Naive thymus-derived CD4-positive, alpha-beta T cell (primary cell): Measurements from ENCODE around the gene CR1L. TPM values are rescaled to one million over a fixed set of nuclear protein-coding genes. Genes with fewer than 3 reads are reported as not detected.
A peak's percentile ranks its signal among the peaks of the same experiment; 100 is the strongest.
"Not testable (repeated sequence)": the region's sequence is repeated elsewhere in the genome, so short reads cannot be mapped to it uniquely, and the experiment has no call there.

ENCODE experiments used
- ATAC-seq: fragments of 150-1000 bp; cut with Tn5 transposase; 2 replicates; pipeline ENCODE4 v1.10.0; 2021; ENCODE audit warnings: mild to moderate bottlenecking, moderate library complexity
- CTCF ChIA-PET: fragments of 350-600 bp; sonication (Branson Sonifier 250); formaldehyde crosslinking; loops from one replicate; lab custom pipeline; 2021; ENCODE audit warnings: antibody characterized with exemption; lab: Charles Lee
- POLR2A ChIA-PET: fragments of 350-600 bp; sonication (Branson Sonifier 250); formaldehyde crosslinking; loops from one replicate; lab custom pipeline; 2021; ENCODE audit warnings: antibody characterized with exemption, inconsistent platforms; lab: Charles Lee
- DNase-seq, 9 donors: peaks; one replicate each; pipeline versions ENCODE4 v3.0.0 to v3.0.0-alpha.2; 2020 to 2022; ENCODE audit warnings: mixed read lengths in 1 of 9
- H3K27ac ChIP-seq: one replicate; pipeline ENCODE4 v1.7.0; 2013; ENCODE audit warnings: mild to moderate bottlenecking, low read depth, low read length, moderate library complexity
- H3K27me3 ChIP-seq, 2 donors: one replicate each; pipeline ENCODE4 v1.7.0; 2013; ENCODE audit warnings: low read length in 2 of 2, mild to moderate bottlenecking in 2 of 2, moderate library complexity in 2 of 2; ENCODE audit not compliant: control insufficient read depth in 2 of 2, insufficient read depth in 2 of 2
- H3K36me3 ChIP-seq, 3 experiments: 1 replicate in 2 of 3; 2 replicates in 1 of 3; pipeline ENCODE4 v1.7.0; 2013; ENCODE audit warnings: low read length in 3 of 3, mild to moderate bottlenecking in 3 of 3, moderate library complexity in 1 of 3; ENCODE audit not compliant: insufficient read depth in 3 of 3, control insufficient read depth in 2 of 3
- H3K4me1 ChIP-seq, 2 donors: one replicate each; pipeline ENCODE4 v1.7.0; 2013; ENCODE audit warnings: low read length in 2 of 2, mild to moderate bottlenecking in 2 of 2, moderate library complexity in 1 of 2; ENCODE audit not compliant: control insufficient read depth in 2 of 2, insufficient read depth in 2 of 2
- H3K4me3 ChIP-seq: 2 replicates; pipeline ENCODE4 v1.7.0; 2013; ENCODE audit warnings: mild to moderate bottlenecking, low read length
- H3K9me3 ChIP-seq, 3 experiments: 1 replicate in 2 of 3; 2 replicates in 1 of 3; pipeline ENCODE4 v1.7.0; 2013; ENCODE audit warnings: low read length in 3 of 3; ENCODE audit not compliant: control insufficient read depth in 2 of 3
- H3K27ac Mint-ChIP-seq, 9 donors: one replicate each; pipeline ENCODE4 v1.8.0; 2020 to 2022; ENCODE audit warnings: mixed read lengths in 9 of 9, mild to moderate bottlenecking in 8 of 9, moderate library complexity in 5 of 9, inconsistent platforms in 2 of 9
- H3K27me3 Mint-ChIP-seq, 5 donors: one replicate each; pipeline ENCODE4 v1.8.0; 2021 to 2022; ENCODE audit warnings: mixed read lengths in 5 of 5, mild to moderate bottlenecking in 1 of 5
- H3K36me3 Mint-ChIP-seq, 5 donors: one replicate each; pipeline ENCODE4 v1.8.0; 2020 to 2022; ENCODE audit warnings: mixed read lengths in 5 of 5, mild to moderate bottlenecking in 3 of 5, inconsistent platforms in 1 of 5
- H3K4me1 Mint-ChIP-seq, 7 donors: one replicate each; pipeline ENCODE4 v1.8.0; 2020 to 2022; ENCODE audit warnings: mixed read lengths in 7 of 7, mild to moderate bottlenecking in 3 of 7, inconsistent platforms in 1 of 7
- H3K4me3 Mint-ChIP-seq, 10 donors: one replicate each; pipeline ENCODE4 v1.8.0; 2020 to 2022; ENCODE audit warnings: mild to moderate bottlenecking in 10 of 10, mixed read lengths in 10 of 10, moderate library complexity in 6 of 10, inconsistent platforms in 2 of 10
- H3K9me3 Mint-ChIP-seq, 11 donors: one replicate each; pipeline ENCODE4 v1.8.0; 2020 to 2022; ENCODE audit warnings: mixed read lengths in 11 of 11, mild to moderate bottlenecking in 4 of 11, inconsistent platforms in 1 of 11, moderate library complexity in 1 of 11
- intact Hi-C, 2 donors: fragments of 100-400 bp; cut with micrococcal nuclease; formaldehyde crosslinking; loops; one replicate each; pipeline ENCODE4 v1.15.1; 2023
- polyA plus RNA-seq, 2 donors: library from polyadenylated mRNA; unstranded; fragments of 300-500 nt; fragmentation: Illumina TruSeq; gene quantifications; one replicate each; pipeline ENCODE4 v1.2.3, GENCODE V29; 2021
- total RNA-seq, 6 experiments: library from RNA in 5 of 6; stranded (reverse) in 5 of 6; gene quantifications; 1 replicate in 5 of 6; 2 replicates in 1 of 6; pipeline ENCODE4 v1.2.3 and lab custom pipeline; 2021 to 2026

The CR1L gene
- total and polyA plus RNA-seq, 7 experiments from 2014 or later, result 0.42 to 0.53 TPM; not detected in 5

DNA sequence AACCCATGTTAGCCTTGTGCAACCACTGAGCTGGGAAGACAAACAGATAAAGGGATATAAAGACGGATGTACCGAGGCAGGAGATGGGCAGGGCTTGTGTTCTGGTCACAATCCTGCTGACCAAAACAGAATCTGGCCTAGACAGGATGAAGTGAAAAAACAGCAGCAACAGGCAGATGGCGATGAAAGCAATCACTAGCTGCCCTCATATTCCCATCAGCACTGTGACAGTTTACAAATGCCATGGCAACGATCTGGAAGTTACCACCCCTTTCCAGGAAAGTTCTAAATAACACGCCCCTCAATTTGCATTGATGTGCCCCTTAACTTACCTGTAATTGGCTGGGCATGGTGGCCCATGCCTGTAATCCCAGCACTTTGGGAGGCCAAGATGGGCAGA lies 66.4 kb downstream of the CR1L start:
- CTCF ChIA-PET, result interaction anchor here (1.2 kb wide), 1 partner anchor 86 kb away, joined by 6 read pairs; no protein-coding TSS in a partner anchor
- H3K4me3 Mint-ChIP-seq, result no peak overlapping the region
- H3K4me1 Mint-ChIP-seq, result peaks cover 0 to 2% (median 0%) of the 10 kb centered on the region in 7 donors
- Histone ChIP-seq H3K27ac (no peak overlapping the region), H3K4me3 (no peak overlapping the region), H3K9me3 (no peaks in the 10 kb centered on the region), H3K36me3 (no peaks in the 10 kb centered on the region), H3K4me1 (no peaks in the 10 kb centered on the region), H3K27me3 (no peaks in the 10 kb centered on the region)
- H3K27ac Mint-ChIP-seq, result peak overlapping the region in 2 of 9 donors; percentile 68 to 71
- POLR2A ChIA-PET, result interaction anchor here (1.0 kb wide), 1 partner anchor 86 kb away, joined by 5 read pairs; no protein-coding TSS in a partner anchor
- no peaks in the 10 kb centered on the region for H3K36me3 Mint-ChIP-seq
- intact Hi-C loops, result loop anchor here in 1 of 2 donors (10.0 kb wide), 1 partner anchor 254 kb away; no protein-coding TSS in a partner anchor
- no peaks in the 10 kb centered on the region for H3K9me3 Mint-ChIP-seq
- ATAC-seq (no peak), DNase-seq (no peak)
- H3K27me3 Mint-ChIP-seq, result peaks cover 0 to 20% (median 0%) of the 10 kb centered on the region in 5 donors

DNA sequence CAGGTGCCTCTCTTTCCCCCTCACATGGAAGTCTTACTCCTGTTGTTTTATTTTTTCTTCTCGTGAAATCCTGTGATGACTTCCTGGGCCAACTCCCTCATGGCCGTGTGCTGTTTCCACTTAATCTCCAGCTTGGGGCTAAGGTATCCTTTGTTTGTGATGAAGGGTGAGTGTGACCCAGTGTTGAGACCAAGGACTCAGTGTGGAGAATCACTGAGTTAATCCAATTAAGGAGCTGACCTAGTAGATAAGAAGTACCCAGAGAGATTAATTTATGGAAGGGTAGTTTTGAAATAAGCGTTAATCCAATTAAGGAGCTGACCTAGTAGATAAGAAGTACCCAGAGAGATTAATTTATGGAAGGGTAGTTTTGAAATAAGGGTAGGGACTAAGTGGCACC lies 67.8 kb downstream of the CR1L start:
- H3K27me3 ChIP-seq, H3K4me1 Mint-ChIP-seq, H3K9me3 ChIP-seq, H3K36me3 ChIP-seq, H3K36me3 Mint-ChIP-seq, H3K4me3 ChIP-seq, H3K27ac ChIP-seq, H3K4me1 ChIP-seq, H3K9me3 Mint-ChIP-seq, H3K27ac Mint-ChIP-seq, ATAC-seq, DNase-seq: not testable (repeated sequence)
- Mint-ChIP-seq H3K4me3 (peak overlapping the region in 1 of 10 donors; percentile 22), H3K27me3 (peaks cover 0 to 19% (median 0%) of the 10 kb centered on the region in 5 donors)
- intact Hi-C loops, result loop anchor here (1.0 to 10.0 kb wide), 3 partner anchors 85 to 252 kb away; no protein-coding TSS in a partner anchor
- POLR2A ChIA-PET, result interaction anchor here (1.4 kb wide), 1 partner anchor 251 kb away, joined by 3 read pairs; no protein-coding TSS in a partner anchor
- CTCF ChIA-PET, result interaction anchor here (2.0 kb wide), 1 partner anchor 85 kb away, joined by 5 read pairs; no protein-coding TSS in a partner anchor

DNA sequence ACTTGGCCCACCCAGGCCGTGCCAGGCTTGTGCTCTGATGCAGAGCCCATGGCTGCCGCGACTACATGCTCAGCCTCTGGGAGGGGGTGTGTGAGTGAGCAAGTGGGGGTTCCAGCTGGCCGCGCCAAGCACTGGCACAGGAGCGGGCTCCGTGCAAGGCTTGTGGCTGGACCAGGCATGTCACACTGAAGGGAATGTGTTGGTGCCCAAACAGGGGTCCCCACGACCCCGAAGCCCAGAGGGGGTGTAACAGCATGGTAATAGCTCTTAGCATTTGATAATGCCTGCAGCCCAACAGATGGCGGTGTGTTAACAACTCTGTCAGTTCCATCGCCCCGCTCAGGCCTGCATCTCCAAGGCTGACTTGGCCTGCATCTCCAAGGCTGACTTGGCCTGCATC lies 68.6 kb downstream of the CR1L start:
- H3K4me1 Mint-ChIP-seq, result peaks cover 0 to 2% (median 0%) of the 10 kb centered on the region in 7 donors
- Histone ChIP-seq H3K4me1 (no peaks in the 10 kb centered on the region), H3K27ac (no peak overlapping the region), H3K27me3 (no peaks in the 10 kb centered on the region), H3K36me3 (no peaks in the 10 kb centered on the region), H3K4me3 (no peak overlapping the region), H3K9me3 (no peaks in the 10 kb centered on the region)
- H3K27me3 Mint-ChIP-seq, result peaks cover 0 to 14% (median 0%) of the 10 kb centered on the region in 5 donors
- H3K4me3 Mint-ChIP-seq, result no peak overlapping the region
- H3K36me3 Mint-ChIP-seq, result no peaks in the 10 kb centered on the region
- no peak overlapping the region for H3K27ac Mint-ChIP-seq
- ChIA-PET POLR2A (interaction anchor here (1.4 kb wide), 1 partner anchor 250 kb away, joined by 3 read pairs; no protein-coding TSS in a partner anchor), CTCF (interaction anchor here (0.6 to 2.0 kb wide), 2 partner anchors 13 to 84 kb away, joined by 5 read pairs; no protein-coding TSS in a partner anchor)
- H3K9me3 Mint-ChIP-seq, result no peaks in the 10 kb centered on the region
- ATAC-seq, result no peak
- intact Hi-C loops, result loop anchor here (1.0 to 10.0 kb wide), 3 partner anchors 84 to 251 kb away; no protein-coding TSS in a partner anchor
- DNase-seq, result peak in 3 of 9 donors; percentile 16 to 19 (median 16)

DNA sequence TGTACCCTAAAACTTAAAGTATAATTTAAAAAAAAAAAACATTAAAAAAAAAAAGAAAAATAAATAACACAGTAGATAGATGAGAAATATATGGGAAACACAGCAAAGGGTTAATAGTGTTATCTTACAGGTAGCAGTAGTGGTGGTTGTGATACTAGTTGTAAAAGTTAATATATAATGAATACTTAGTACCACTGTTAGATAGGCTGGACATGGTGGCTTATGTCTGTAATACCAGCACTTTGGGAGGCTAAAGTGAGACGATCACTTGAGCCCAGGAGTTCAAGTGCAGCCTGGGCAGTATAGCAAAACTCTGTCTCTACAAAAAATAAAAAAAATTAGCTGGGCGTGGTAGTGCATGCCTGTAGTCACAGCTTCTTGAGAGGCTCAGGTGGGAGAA lies 74.3 kb downstream of the CR1L start:
- Histone ChIP-seq H3K4me3 (no peak overlapping the region), H3K9me3 (no peaks in the 10 kb centered on the region), H3K27ac (no peak overlapping the region), H3K4me1 (no peaks in the 10 kb centered on the region), H3K27me3 (no peaks in the 10 kb centered on the region), H3K36me3 (no peaks in the 10 kb centered on the region)
- POLR2A ChIA-PET, result no interaction called here
- DNase-seq (no peak), ATAC-seq (no peak)
- Mint-ChIP-seq H3K4me3 (no peak overlapping the region), H3K36me3 (no peaks in the 10 kb centered on the region), H3K4me1 (peaks cover 0 to 4% (median 0%) of the 10 kb centered on the region in 7 donors), H3K27ac (no peak overlapping the region), H3K27me3 (peaks cover 0 to 17% (median 0%) of the 10 kb centered on the region in 5 donors), H3K9me3 (peaks cover 0 to 4% (median 0%) of the 10 kb centered on the region in 11 donors)
- CTCF ChIA-PET, result no interaction called here
- intact Hi-C loops, result loop anchor here in 1 of 2 donors (10.0 kb wide), 1 partner anchor 246 kb away; no protein-coding TSS in a partner anchor

- H3K27me3 ChIP-seq, H3K36me3 ChIP-seq, ATAC-seq, DNase-seq, intact Hi-C loops, H3K27me3 Mint-ChIP-seq, H3K4me1 ChIP-seq, H3K4me3 ChIP-seq, H3K9me3 ChIP-seq, H3K36me3 Mint-ChIP-seq, POLR2A ChIA-PET, H3K27ac ChIP-seq: not testable (repeated sequence)
- peak overlapping the region in 3 of 9 donors; percentile 18 to 69 (median 23) for H3K27ac Mint-ChIP-seq
- CTCF ChIA-PET, result interaction anchor here (1.2 kb wide), 1 partner anchor 10 kb away, joined by 4 read pairs; no protein-coding TSS in a partner anchor
- H3K4me1 Mint-ChIP-seq, result peaks cover 0 to 17% (median 10%) of the 10 kb centered on the region in 7 donors
- H3K4me3 Mint-ChIP-seq, result peak overlapping the region in 2 of 10 donors; percentile 19 to 31
- peaks cover 0 to 24% (median 9%) of the 10 kb centered on the region in 11 donors for H3K9me3 Mint-ChIP-seq
Measured at GRCh38 chr1:207728200-207728858, 83.4 kb downstream of the CR1L start.

GRCh38 chr1:207737503-207738157 lies 92.7 kb downstream of the CR1L start:
- Mint-ChIP-seq H3K27ac (peak overlapping the region in 4 of 9 donors; percentile 11 to 53 (median 26)), H3K4me1 (peaks cover 2 to 15% (median 13%) of the 10 kb centered on the region in 7 donors), H3K27me3 (peaks cover 0 to 19% (median 0%) of the 10 kb centered on the region in 5 donors), H3K4me3 (peak overlapping the region in 1 of 10 donors; percentile 7)
- DNase-seq, H3K36me3 ChIP-seq, H3K4me3 ChIP-seq, H3K27me3 ChIP-seq, H3K27ac ChIP-seq, ATAC-seq, H3K4me1 ChIP-seq, POLR2A ChIA-PET, H3K9me3 Mint-ChIP-seq, H3K36me3 Mint-ChIP-seq, intact Hi-C loops, H3K9me3 ChIP-seq: not testable (repeated sequence)
- CTCF ChIA-PET, result interaction anchor here (1.2 kb wide), 1 partner anchor 10 kb away, joined by 4 read pairs; no protein-coding TSS in a partner anchor
